SKM-1 (cell line): Measurements from ENCODE around the gene OR10A3.

Source experiments
- DNase-seq: peaks from one replicate; lab custom pipeline; 2025; ENCODE audit not compliant: unreplicated experiment; lab: John Stamatoyannopoulos, UW

OR10A3 gene

DNA sequence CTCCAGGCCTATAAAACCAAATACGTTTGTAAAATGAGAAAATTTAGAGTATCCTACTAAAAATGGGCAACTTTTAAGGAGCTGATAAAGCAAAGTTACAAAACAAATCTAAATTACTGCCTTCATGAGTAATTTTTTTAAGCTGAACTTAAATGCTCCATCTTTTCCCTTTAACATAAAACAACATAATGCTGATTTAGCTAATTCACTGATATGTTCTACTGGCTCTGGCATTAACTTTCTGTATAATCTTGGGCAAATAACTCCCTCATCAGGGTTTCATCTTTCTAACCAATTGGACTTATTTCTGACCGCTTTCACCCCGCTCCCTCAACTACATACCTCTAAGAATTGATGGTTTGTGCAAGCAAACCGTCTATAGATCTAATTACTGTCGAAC lies 362 bp downstream of the OR10A3 start:
- no peak for DNase-seq

DNA sequence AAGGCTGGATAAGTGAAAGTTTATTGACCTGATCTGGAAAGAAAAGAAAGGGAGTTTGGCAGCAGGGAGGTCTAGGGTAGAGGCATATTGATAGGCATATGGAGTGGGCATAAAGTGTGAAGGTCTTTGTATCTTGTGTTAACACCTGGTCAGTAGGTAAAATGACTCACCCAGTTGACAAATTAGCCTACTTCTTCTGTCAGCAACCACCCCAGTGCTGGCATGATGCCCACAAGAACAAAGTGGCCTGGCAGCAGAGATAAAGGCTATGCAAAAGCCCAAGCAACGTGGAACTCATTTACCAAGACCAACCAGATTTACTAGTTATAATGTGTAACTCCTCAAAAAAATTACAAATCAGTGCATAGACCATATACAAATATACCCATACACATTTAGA lies 4.9 kb downstream of the OR10A3 start:
- DNase-seq, result no peak

DNA sequence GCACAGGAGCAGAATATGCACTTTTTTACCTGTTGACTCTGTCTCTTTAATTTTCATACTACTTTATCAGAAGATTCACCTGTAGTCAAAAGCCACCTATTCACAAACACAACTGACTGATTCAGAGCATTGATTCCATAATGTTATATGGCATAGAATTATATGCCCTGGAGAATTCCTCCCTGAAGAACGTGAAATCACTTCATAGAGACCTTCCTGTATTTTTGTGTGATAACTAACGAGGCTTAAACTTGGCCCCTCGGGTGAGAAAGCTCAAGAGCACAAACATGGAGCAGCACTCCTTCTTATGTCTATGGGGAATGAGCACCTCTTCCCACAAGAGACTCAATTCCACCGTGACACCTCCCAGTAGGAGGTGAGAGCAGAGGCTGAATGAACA lies 10.3 kb downstream of the OR10A3 start, which contains the start of gene OR10A6:
OR10A6 (minus strand) TSS at position 101 of the 400 bp plus-strand sequence. CDS start 2,606 bp downstream, outside the sequence.
- DNase-seq, result no peak

DNA sequence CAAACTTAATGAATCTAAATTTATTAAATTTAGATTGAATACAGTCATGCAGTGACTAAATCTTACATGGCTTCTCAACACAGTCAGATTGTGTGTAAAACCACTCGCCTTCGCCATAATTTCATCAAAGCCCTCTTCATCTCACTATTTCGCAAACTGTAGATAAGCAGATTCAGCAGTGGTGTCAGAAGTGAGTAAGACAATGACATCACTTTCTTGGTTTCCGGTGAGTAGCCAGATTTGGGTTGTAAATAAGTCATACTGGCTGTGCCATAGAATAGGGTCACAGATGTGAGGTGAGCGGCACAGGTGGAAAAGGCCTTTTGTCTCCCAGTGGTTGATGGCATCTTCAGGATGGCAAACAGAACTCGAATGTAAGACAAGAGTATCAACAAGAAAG lies 13.9 kb downstream of the OR10A3 start:
- DNase-seq, result no peak

GRCh38 chr11:7924536-7924935 lies 17.0 kb downstream of the OR10A3 start:
- DNase-seq, result no peak

- DNase-seq, result no peak
Measured at GRCh38 chr11:7918141-7918540, 23.4 kb downstream of the OR10A3 start.

- DNase-seq, result no peak
Measured at GRCh38 chr11:7911011-7911410, 30.5 kb downstream of the OR10A3 start.

DNA sequence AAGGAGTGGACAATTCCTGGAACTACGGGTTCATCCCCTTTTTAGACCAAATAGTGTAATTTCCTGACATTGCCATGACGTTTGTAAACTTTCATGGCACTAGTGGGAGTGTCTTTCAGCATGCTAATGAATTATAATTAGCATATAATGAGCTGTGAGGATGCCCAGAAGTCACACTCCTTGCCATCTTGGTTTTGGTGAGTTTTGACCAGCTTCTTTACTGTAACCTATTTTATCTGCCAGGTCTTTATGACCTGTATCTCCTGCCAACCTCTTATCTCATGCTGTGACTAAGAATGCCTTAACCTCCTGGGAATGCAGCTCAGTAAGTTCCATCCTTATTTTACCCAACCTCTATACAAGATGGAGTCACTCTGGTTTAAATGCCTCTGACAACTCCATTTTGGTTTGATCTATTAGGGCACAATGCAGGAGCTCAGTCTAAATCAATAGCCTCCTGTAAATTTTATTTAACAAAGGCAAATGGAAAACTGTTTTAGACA lies 31.2 kb downstream of the OR10A3 start:
- DNase-seq, result no peak

- no peak for DNase-seq
Measured at GRCh38 chr11:7909585-7910285, 31.8 kb downstream of the OR10A3 start.

GRCh38 chr11:7907121-7907520 lies 34.4 kb downstream of the OR10A3 start:
- no peak for DNase-seq

- DNase-seq, result no peak
Measured at GRCh38 chr11:7906481-7906880, 35.0 kb downstream of the OR10A3 start.

DNA sequence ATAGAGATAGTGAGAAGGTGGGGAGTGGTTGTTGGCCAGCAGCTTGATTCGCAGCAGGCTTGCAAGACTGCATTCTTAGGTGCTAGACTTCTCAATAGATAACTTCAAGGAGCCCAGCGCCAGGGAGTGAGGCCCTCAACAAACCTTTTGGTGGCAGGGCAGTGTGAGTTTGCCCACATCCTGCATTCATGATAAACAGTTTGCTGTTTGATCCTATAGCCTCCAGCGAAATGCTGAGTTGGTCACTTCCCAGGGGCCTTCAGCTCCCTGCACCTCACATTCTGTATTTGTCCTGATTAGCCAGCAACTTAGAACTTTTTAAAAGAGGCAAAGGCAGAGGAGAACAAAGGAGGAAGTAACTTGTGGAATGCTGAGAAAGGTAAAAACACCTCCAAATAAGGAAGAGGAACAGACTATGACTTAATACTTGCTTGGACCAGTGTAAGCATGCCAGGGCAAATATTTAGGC lies 35.5 kb downstream of the OR10A3 start:
- DNase-seq, result no peak

- DNase-seq, result no peak
Measured at GRCh38 chr11:7905549-7905948, 36.0 kb downstream of the OR10A3 start.

- no peak for DNase-seq
Measured at GRCh38 chr11:7904917-7905316, 36.6 kb downstream of the OR10A3 start.

- no peak for DNase-seq
Measured at GRCh38 chr11:7903940-7904339, 37.6 kb downstream of the OR10A3 start.

- no peak for DNase-seq
Measured at GRCh38 chr11:7901319-7901854, 40.1 kb downstream of the OR10A3 start.

- no peak for DNase-seq
Measured at GRCh38 chr11:7900686-7901085, 40.8 kb downstream of the OR10A3 start.

DNA sequence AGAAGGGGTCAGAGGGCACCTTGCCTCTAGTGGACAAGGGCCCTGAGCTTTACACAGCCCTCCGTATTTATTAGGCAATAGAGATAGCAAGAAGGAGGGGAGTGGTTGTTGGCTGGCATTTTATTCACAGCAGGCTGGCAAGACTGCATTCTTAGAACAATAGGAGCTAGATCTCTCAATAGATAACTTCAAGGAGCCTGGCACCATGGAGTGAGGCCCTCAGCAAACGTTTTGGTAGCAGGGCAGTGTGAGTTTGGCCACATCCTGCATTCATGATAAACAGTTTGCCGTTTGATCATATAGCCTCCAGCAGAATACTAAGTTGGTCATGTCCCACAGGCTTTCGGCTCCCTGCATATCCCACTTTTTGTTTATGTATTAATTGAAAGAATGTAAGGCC lies 42.1 kb downstream of the OR10A3 start:
- no peak for DNase-seq

DNA sequence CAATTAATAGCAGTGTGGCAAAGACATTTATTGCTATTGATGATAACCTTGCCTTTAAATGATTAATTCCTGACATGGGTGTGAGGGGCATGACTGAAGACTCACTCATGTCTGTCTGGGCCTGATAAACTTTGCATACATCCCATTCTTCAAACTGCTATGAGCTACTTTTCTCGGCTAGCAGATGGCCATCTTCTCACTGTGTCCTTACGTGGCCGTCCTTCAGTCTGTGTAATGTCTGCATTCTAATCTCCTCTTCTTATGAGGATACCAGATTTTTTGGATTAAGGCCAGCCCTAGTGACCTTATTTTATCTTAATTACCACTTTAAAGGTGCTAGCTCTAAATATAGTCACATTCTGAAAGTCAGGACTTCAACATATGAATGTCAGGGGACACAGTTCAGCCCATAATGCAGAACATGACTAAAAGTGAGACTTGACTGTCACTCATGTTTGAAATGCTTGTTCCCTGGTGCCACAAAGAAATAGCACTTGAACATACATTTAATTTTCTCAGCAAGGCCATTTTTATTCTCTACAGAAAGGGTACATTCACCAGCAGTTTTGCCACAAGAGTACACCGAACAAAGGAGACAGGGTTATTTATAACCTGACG lies 42.7 kb downstream of the OR10A3 start:
- no peak for DNase-seq

GRCh38 chr11:7896009-7896785 lies 45.3 kb downstream of the OR10A3 start:
- no peak for DNase-seq

GRCh38 chr11:7894251-7894650 lies 47.3 kb downstream of the OR10A3 start:
- DNase-seq, result no peak
